ENCODE results near the gene CIB2.
"Not testable (repeated sequence)": the region's sequence is repeated elsewhere in the genome, so short reads cannot be mapped to it uniquely, and the experiment has no call there.

CIB2 gene

GRCh38 chr15:78167227-78167888 lies 36.1 kb upstream of the CIB2 start:
- Histone ChIP-seq H3K4me3 (ENCODE audit: low read length) (no peak overlapping the region), H3K9ac (ENCODE audit: low read depth, low read length) (no peak overlapping the region), H3K4me1 (ENCODE audit: insufficient read depth, low read length) (no peaks in the 10 kb centered on the region), H3K9me3 (ENCODE audit: insufficient read depth, low read depth, low read length) (no peaks in the 10 kb centered on the region), H3K36me3 (ENCODE audit: insufficient read depth, low read length) (peaks cover 81% of the 10 kb centered on the region), H3K27ac (ENCODE audit: low read depth, low read length) (no peak overlapping the region), H3K27me3 (ENCODE audit: insufficient read depth, low read length) (no peaks in the 10 kb centered on the region)
- WGBS, result 96% methylated on average over 10 of the region's 10 CpGs

GRCh38 chr15:78164010-78164409 lies 32.8 kb upstream of the CIB2 start:
- Histone ChIP-seq H3K9ac (ENCODE audit: low read depth, low read length) (no peak overlapping the region), H3K27me3 (ENCODE audit: insufficient read depth, low read length) (no peaks in the 10 kb centered on the region), H3K36me3 (ENCODE audit: insufficient read depth, low read length) (peaks cover 73% of the 10 kb centered on the region), H3K4me3 (ENCODE audit: low read length) (no peak overlapping the region), H3K9me3 (ENCODE audit: insufficient read depth, low read depth, low read length) (no peaks in the 10 kb centered on the region), H3K4me1 (ENCODE audit: insufficient read depth, low read length) (no peaks in the 10 kb centered on the region), H3K27ac (ENCODE audit: low read depth, low read length) (no peak overlapping the region)
- no CpG with 5 or more reads among the region's 2 CpGs for WGBS

GRCh38 chr15:78162038-78162437 lies 30.8 kb upstream of the CIB2 start:
- Histone ChIP-seq H3K4me3 (ENCODE audit: low read length) (no peak overlapping the region), H3K9me3 (ENCODE audit: insufficient read depth, low read depth, low read length) (no peaks in the 10 kb centered on the region), H3K27ac (ENCODE audit: low read depth, low read length) (no peak overlapping the region), H3K27me3 (ENCODE audit: insufficient read depth, low read length) (no peaks in the 10 kb centered on the region), H3K4me1 (ENCODE audit: insufficient read depth, low read length) (peaks cover 10% of the 10 kb centered on the region; the same call in 1 of the 2 replicates), H3K36me3 (ENCODE audit: insufficient read depth, low read length) (peaks cover 59% of the 10 kb centered on the region), H3K9ac (ENCODE audit: low read depth, low read length) (no peak overlapping the region)
- WGBS, result 96% methylated on average over 13 of the region's 13 CpGs

GRCh38 chr15:78159395-78159794 lies 28.1 kb upstream of the CIB2 start:
- no peaks in the 10 kb centered on the region for H3K27me3 ChIP-seq (ENCODE audit: insufficient read depth, low read length)
- peaks cover 35% of the 10 kb centered on the region for H3K36me3 ChIP-seq (ENCODE audit: insufficient read depth, low read length)
- H3K27ac ChIP-seq (ENCODE audit: low read depth, low read length), result no peak overlapping the region
- H3K4me1 ChIP-seq (ENCODE audit: insufficient read depth, low read length), result peaks cover 26% of the 10 kb centered on the region
- no peaks in the 10 kb centered on the region for H3K9me3 ChIP-seq (ENCODE audit: insufficient read depth, low read depth, low read length)
- WGBS, result over 99% methylated on average over 3 of the region's 3 CpGs
- H3K4me3 ChIP-seq (ENCODE audit: low read length), result no peak overlapping the region
- H3K9ac ChIP-seq (ENCODE audit: low read depth, low read length), result no peak overlapping the region

GRCh38 chr15:78157203-78157602 lies 26.0 kb upstream of the CIB2 start:
- Histone ChIP-seq H3K4me1 (ENCODE audit: insufficient read depth, low read length) (peaks cover 26% of the 10 kb centered on the region), H3K4me3 (ENCODE audit: low read length) (no peak overlapping the region), H3K9me3 (ENCODE audit: insufficient read depth, low read depth, low read length) (no peaks in the 10 kb centered on the region), H3K27ac (ENCODE audit: low read depth, low read length) (peak overlapping the region; percentile 53; the same call in 1 of the 2 replicates), H3K27me3 (ENCODE audit: insufficient read depth, low read length) (no peaks in the 10 kb centered on the region), H3K36me3 (ENCODE audit: insufficient read depth, low read length) (peaks cover 23% of the 10 kb centered on the region), H3K9ac (ENCODE audit: low read depth, low read length) (no peak overlapping the region)
- 28% methylated on average over 2 of the region's 2 CpGs for WGBS

- H3K4me1 ChIP-seq (ENCODE audit: insufficient read depth, low read length), result peaks cover 26% of the 10 kb centered on the region
- H3K9me3 ChIP-seq (ENCODE audit: insufficient read depth, low read depth, low read length), result no peaks in the 10 kb centered on the region
- peak overlapping the region; percentile 53; the same call in 1 of the 2 replicates for H3K27ac ChIP-seq (ENCODE audit: low read depth, low read length)
- H3K27me3 ChIP-seq (ENCODE audit: insufficient read depth, low read length), result no peaks in the 10 kb centered on the region
- no peak overlapping the region for H3K4me3 ChIP-seq (ENCODE audit: low read length)
- H3K9ac ChIP-seq (ENCODE audit: low read depth, low read length), result no peak overlapping the region
- peaks cover 18% of the 10 kb centered on the region for H3K36me3 ChIP-seq (ENCODE audit: insufficient read depth, low read length)
- WGBS, result no CpG with 5 or more reads among the region's 1 CpG
Measured at GRCh38 chr15:78156653-78157052, 25.4 kb upstream of the CIB2 start.

GRCh38 chr15:78155355-78155939 lies 24.2 kb upstream of the CIB2 start:
- no peak overlapping the region for H3K27ac ChIP-seq (ENCODE audit: low read depth, low read length)
- WGBS, result 95% methylated on average over 4 of the region's 4 CpGs
- no peak overlapping the region for H3K4me3 ChIP-seq (ENCODE audit: low read length)
- H3K9me3 ChIP-seq (ENCODE audit: insufficient read depth, low read depth, low read length), result no peaks in the 10 kb centered on the region
- peaks cover 7% of the 10 kb centered on the region; the same call in 1 of the 2 replicates for H3K27me3 ChIP-seq (ENCODE audit: insufficient read depth, low read length)
- H3K36me3 ChIP-seq (ENCODE audit: insufficient read depth, low read length), result peaks cover 10% of the 10 kb centered on the region
- peaks cover 26% of the 10 kb centered on the region for H3K4me1 ChIP-seq (ENCODE audit: insufficient read depth, low read length)
- no peak overlapping the region for H3K9ac ChIP-seq (ENCODE audit: low read depth, low read length)

GRCh38 chr15:78154955-78155354 lies 23.7 kb upstream of the CIB2 start:
- no peak overlapping the region for H3K27ac ChIP-seq (ENCODE audit: low read depth, low read length)
- no peak overlapping the region for H3K9ac ChIP-seq (ENCODE audit: low read depth, low read length)
- WGBS, result 89% methylated on average over 2 of the region's 3 CpGs
- peaks cover 12% of the 10 kb centered on the region for H3K27me3 ChIP-seq (ENCODE audit: insufficient read depth, low read length)
- H3K4me3 ChIP-seq (ENCODE audit: low read length), result no peak overlapping the region
- peaks cover 7% of the 10 kb centered on the region for H3K36me3 ChIP-seq (ENCODE audit: insufficient read depth, low read length)
- H3K4me1 ChIP-seq (ENCODE audit: insufficient read depth, low read length), result peaks cover 26% of the 10 kb centered on the region
- H3K9me3 ChIP-seq (ENCODE audit: insufficient read depth, low read depth, low read length), result no peaks in the 10 kb centered on the region

- Histone ChIP-seq H3K4me1 (ENCODE audit: insufficient read depth, low read length) (peaks cover 12% of the 10 kb centered on the region), H3K27me3 (ENCODE audit: insufficient read depth, low read length) (peaks cover 17% of the 10 kb centered on the region)
- 96% methylated on average over 8 of the region's 8 CpGs for WGBS
- H3K9ac ChIP-seq (ENCODE audit: low read depth, low read length); H3K9me3 ChIP-seq (ENCODE audit: insufficient read depth, low read depth, low read length); H3K36me3 ChIP-seq (ENCODE audit: insufficient read depth, low read length); H3K4me3 ChIP-seq (ENCODE audit: low read length); H3K27ac ChIP-seq (ENCODE audit: low read depth, low read length): not testable (repeated sequence)
Measured at GRCh38 chr15:78151075-78151474, 19.8 kb upstream of the CIB2 start.

- H3K9me3 ChIP-seq (ENCODE audit: insufficient read depth, low read depth, low read length), result no peaks in the 10 kb centered on the region
- WGBS, result 12% methylated on average over 20 of the region's 20 CpGs
- H3K4me1 ChIP-seq (ENCODE audit: insufficient read depth, low read length), result peaks cover 5% of the 10 kb centered on the region
- H3K27me3 ChIP-seq (ENCODE audit: insufficient read depth, low read length), result peaks cover 17% of the 10 kb centered on the region
- H3K9ac ChIP-seq (ENCODE audit: low read depth, low read length), result peak overlapping the region; percentile 57
- peak overlapping the region; percentile 85 for H3K4me3 ChIP-seq (ENCODE audit: low read length)
- H3K27ac ChIP-seq (ENCODE audit: low read depth, low read length), result no peak overlapping the region
- H3K36me3 ChIP-seq (ENCODE audit: insufficient read depth, low read length), result no peaks in the 10 kb centered on the region
Measured at GRCh38 chr15:78149805-78150751, 18.8 kb upstream of the CIB2 start.
